Measurements from ENCODE around the gene SPINT1. TPM values are rescaled to one million over a fixed set of nuclear protein-coding genes. Genes with fewer than 3 reads are reported as not detected.
A peak's percentile ranks its signal among the peaks of the same experiment; 100 is the strongest.

The SPINT1 gene
- total and polyA plus RNA-seq, 9 donors: 0.38 to 11.0 (median 1.0) TPM

DNA sequence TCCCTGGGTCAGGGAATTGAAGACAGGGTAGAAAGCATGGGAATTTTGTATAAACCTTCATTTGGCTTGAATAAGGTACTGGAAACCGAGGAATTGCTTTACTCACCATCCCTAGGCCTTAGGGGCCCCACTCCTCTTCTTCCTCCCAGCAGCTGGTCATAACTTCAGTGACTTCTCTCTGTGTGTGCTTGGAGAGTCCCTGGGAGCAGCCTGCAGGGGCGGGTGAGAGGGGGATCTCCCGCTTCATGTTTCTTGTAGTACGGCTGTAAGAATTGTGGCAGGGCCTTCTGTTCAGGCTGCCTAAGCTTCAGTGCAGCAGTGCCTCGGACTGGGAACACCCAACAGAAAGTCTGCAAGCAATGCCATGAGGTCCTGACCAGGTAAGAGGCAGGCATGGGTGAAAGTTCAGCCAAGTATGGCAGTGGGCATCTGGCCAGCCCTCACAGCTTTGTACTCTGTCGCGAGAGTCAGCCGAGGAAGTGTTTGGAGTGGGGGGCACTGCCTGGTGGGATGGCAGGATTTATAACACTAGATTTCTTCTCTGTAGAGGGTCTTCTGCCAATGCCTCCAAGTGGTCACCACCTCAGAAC, 34.9 kb upstream of the SPINT1 start:
- no peak for DNase-seq
- 53% methylated on average over 3 of the region's 8 CpGs for WGBS (ENCODE audit: insufficient coverage)
- Histone ChIP-seq H3K27ac (ENCODE audit: low read length) (no peak overlapping the region), H3K36me3 (ENCODE audit: control insufficient read depth, insufficient read depth, low read length) (peaks cover 35% of the 10 kb centered on the region), H3K4me1 (ENCODE audit: control insufficient read depth, insufficient read depth, low read length) (peaks cover 11% of the 10 kb centered on the region), H3K9me3 (replicated peaks; ENCODE audit: control insufficient read depth, low read depth, low read length) (no peaks in the 10 kb centered on the region), H3K27me3 (ENCODE audit: control insufficient read depth, insufficient read depth, low read length) (no peaks in the 10 kb centered on the region), H3K4me3 (ENCODE audit: low read length) (no peak overlapping the region)

DNA sequence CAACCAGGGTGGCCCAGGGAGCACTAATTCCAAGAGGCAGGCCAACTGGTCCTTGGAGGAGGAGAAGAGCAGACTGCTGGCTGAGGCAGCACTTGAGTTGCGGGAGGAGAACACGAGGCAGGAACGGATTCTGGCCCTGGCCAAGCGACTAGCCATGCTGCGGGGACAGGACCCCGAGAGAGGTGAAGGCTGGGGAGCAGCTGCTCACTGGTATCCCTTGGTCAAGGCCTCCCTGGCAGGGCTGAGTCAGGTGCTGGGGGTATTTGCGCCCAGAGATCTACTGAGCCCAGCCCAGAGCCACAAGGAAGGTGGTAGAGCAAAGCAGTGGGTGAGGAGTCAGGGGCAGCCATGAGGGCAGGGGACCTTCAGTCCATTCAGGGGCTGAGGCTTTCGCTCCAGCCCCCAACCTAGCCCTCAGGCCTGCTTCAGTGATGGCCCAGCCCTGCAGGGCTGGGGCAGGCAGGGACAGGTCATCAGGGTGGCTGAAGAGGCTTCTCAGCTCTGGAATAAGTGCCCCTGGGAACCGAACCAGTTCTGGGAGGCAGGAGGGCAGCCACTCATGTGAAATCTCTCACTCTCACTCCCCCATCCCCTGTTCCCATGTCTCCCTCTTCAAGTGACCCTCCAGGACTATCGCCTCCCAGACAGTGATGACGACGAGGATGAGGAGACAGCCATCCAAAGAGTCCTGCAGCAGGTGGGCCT, 31.0 kb upstream of the SPINT1 start:
- Histone ChIP-seq H3K36me3 (ENCODE audit: control insufficient read depth, insufficient read depth, low read length) (peaks cover 47% of the 10 kb centered on the region), H3K4me1 (ENCODE audit: control insufficient read depth, insufficient read depth, low read length) (peaks cover 10% of the 10 kb centered on the region), H3K4me3 (ENCODE audit: low read length) (no peak overlapping the region), H3K9me3 (replicated peaks; ENCODE audit: control insufficient read depth, low read depth, low read length) (no peaks in the 10 kb centered on the region), H3K27ac (ENCODE audit: low read length) (no peak overlapping the region), H3K27me3 (ENCODE audit: control insufficient read depth, insufficient read depth, low read length) (no peaks in the 10 kb centered on the region)
- no peak for DNase-seq
- 90% methylated on average over 9 of the region's 12 CpGs for WGBS (ENCODE audit: insufficient coverage)

DNA sequence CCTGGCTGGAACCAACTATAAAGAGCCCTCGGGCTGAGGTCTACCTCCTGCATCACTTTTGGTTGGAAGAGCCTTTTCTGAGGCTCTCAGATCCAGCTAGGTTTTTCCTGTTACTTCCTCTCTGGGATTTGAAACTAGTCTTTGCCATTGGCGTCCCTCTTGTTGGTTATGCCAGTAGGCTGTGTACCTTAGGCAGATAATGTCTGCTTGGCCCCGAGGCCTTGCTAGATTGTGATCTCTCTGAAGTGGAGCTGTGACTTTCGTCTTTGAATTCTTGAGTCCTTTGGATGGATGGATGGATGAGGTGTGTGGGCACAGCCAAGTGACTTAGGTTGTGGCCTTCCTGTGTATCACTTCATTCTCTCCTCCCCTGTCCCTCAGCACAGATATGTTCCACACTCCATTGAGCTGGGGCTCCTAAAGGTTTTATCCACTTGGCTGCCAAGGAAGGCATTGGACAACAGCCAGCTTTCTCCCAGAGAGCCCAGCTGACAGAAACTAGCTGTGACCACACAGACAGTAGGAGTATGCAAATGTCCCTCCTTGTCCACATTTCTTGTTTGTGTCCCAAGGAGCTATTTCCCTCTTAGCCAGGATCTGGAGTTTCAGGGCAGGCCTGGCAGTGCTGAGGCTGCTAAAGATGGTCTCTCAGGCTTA, 28.7 kb upstream of the SPINT1 start:
- Histone ChIP-seq H3K4me3 (ENCODE audit: low read length) (no peak overlapping the region), H3K4me1 (ENCODE audit: control insufficient read depth, insufficient read depth, low read length) (peaks cover 6% of the 10 kb centered on the region), H3K27ac (ENCODE audit: low read length) (no peak overlapping the region), H3K36me3 (ENCODE audit: control insufficient read depth, insufficient read depth, low read length) (peaks cover 40% of the 10 kb centered on the region), H3K9me3 (replicated peaks; ENCODE audit: control insufficient read depth, low read depth, low read length) (no peaks in the 10 kb centered on the region), H3K27me3 (ENCODE audit: control insufficient read depth, insufficient read depth, low read length) (no peaks in the 10 kb centered on the region)
- DNase-seq: peak; percentile 26
- 86% methylated on average over 1 of the region's 4 CpGs for WGBS (ENCODE audit: insufficient coverage)

DNA sequence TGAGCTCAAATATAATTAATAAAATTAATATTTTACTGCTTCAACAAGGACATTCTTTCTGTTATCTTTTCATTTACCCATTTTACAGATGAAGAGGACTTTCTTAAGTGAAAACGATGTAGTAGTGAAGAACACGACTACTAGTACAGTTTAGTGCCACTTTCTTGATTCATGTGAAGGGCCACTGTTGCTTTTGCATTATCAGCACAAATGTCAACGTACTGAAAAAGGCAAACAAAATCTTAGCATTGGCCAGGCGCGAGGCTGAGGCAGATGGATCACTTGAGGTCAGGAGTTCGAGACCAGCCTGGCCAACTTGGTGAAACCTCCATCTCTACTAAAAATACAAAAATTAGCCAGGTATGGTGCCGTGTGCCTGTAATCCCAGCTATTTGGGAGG, 24.8 kb upstream of the SPINT1 start:
- DNase-seq: no peak
- H3K27me3 ChIP-seq (ENCODE audit: control insufficient read depth, insufficient read depth, low read length): no peaks in the 10 kb centered on the region
- H3K36me3 ChIP-seq (ENCODE audit: control insufficient read depth, insufficient read depth, low read length): peaks cover 11% of the 10 kb centered on the region
- no peaks in the 10 kb centered on the region for H3K9me3 ChIP-seq (replicated peaks; ENCODE audit: control insufficient read depth, low read depth, low read length)
- peaks cover 6% of the 10 kb centered on the region for H3K4me1 ChIP-seq (ENCODE audit: control insufficient read depth, insufficient read depth, low read length)
- H3K27ac ChIP-seq (ENCODE audit: low read length): no peak overlapping the region
- WGBS (ENCODE audit: insufficient coverage): 75% methylated on average over 3 of the region's 7 CpGs
- no peak overlapping the region for H3K4me3 ChIP-seq (ENCODE audit: low read length)

DNA sequence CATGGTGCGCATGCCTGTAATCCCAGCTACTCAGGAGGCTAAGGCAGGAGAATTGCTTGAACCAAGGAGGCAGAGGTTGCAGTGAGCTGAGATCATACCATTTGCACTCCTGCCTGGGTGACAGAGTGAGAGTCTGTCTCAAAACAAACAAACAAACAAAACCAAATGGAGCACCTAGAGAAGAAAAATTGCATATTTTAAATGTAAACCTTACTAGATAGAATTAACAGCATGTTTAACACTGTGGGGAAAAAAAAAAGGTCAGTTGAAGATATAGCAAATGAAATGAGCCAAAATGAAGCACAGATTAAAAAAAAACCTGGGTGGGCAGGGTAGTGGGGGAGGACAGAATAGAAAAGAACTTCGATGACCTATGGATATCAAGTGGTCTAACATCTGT, 22.7 kb upstream of the SPINT1 start:
- Histone ChIP-seq H3K4me1 (ENCODE audit: control insufficient read depth, insufficient read depth, low read length) (no peaks in the 10 kb centered on the region), H3K27ac (ENCODE audit: low read length) (no peak overlapping the region), H3K27me3 (ENCODE audit: control insufficient read depth, insufficient read depth, low read length) (no peaks in the 10 kb centered on the region), H3K4me3 (ENCODE audit: low read length) (no peak overlapping the region), H3K9me3 (replicated peaks; ENCODE audit: control insufficient read depth, low read depth, low read length) (no peaks in the 10 kb centered on the region), H3K36me3 (ENCODE audit: control insufficient read depth, insufficient read depth, low read length) (no peaks in the 10 kb centered on the region)
- DNase-seq: no peak
- 92% methylated on average over 1 of the region's 2 CpGs for WGBS (ENCODE audit: insufficient coverage)

DNA sequence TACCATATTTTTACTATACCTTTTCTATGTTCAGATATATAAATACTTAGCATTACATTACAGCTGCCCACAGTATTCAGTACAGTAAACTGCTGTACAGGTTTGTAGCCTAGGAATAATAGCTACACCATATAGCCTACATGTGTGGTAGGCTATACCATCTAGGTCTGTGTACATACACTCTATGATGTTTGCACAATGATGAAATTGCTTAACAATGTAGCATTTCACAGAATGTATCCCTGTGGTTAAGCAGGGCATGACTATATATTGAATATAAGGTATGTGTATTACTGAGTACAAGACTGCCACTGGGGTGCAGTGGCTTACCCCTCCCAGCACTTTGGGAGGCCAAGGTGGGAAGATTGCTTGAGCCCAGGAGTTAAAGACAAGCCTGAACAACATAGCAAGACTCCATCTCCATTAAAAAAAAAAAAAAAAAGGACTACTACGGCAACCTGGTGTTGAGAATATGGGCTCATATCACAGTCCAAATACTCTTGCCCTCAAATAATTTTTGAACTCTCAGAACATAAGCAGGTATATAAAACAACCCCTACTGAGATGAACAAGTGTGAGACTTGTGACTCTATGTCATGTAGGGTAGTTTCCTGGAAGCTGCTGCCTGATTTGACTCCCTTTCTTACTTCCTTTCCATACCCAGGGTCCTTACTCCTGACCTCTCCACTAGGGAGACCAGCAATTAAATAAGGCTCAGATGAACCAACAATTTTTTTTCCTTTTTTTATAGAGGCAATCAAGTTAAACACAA, 20.1 kb upstream of the SPINT1 start:
- Histone ChIP-seq H3K27ac (ENCODE audit: low read length) (no peak overlapping the region), H3K4me1 (ENCODE audit: control insufficient read depth, insufficient read depth, low read length) (no peaks in the 10 kb centered on the region)
- no CpG with 5 or more reads among the region's 1 CpG for WGBS (ENCODE audit: insufficient coverage)

DNA sequence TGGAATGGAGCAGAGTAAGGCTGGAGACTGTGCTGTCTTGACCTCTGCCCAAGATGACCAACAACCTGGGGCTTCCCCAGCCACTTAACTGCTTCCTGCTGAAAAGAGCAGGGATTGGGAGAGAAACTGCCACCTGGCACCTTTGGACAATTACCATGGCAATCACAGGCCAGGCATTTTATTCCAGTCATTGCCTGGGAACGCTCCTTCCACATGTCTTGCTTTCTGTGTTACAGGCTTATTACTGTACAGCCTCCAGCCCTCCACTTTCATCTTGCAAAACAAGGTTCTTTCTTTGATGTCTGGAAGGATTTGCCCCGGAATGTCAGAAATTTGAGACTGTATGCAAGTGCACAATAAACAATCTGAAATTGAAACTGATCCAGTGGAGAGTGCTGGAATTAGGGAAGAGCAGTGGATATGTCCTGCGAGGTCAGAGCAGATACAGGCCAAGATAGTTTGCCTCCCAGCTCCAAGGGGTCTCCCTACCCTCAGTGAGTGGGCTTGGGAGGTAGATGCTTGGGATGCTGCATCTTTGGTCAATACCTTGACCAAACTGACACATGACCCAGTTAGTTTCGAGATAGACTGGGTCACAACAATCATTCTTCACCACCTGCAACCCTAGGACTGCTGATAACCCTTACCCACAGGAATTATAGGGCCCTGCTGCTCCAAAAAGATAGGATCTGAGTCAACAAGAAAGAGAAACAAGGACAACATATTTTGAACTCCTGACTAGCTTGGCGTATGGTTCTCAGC, 18.0 kb upstream of the SPINT1 start:
- 60% methylated on average over 1 of the region's 5 CpGs for WGBS (ENCODE audit: insufficient coverage)
- no peak overlapping the region for H3K4me3 ChIP-seq (ENCODE audit: low read length)
- no peaks in the 10 kb centered on the region for H3K36me3 ChIP-seq (ENCODE audit: control insufficient read depth, insufficient read depth, low read length)
- no peaks in the 10 kb centered on the region for H3K4me1 ChIP-seq (ENCODE audit: control insufficient read depth, insufficient read depth, low read length)
- DNase-seq: no peak
- no peaks in the 10 kb centered on the region for H3K9me3 ChIP-seq (replicated peaks; ENCODE audit: control insufficient read depth, low read depth, low read length)
- peaks cover 4% of the 10 kb centered on the region for H3K27me3 ChIP-seq (ENCODE audit: control insufficient read depth, insufficient read depth, low read length)
- H3K27ac ChIP-seq (ENCODE audit: low read length): no peak overlapping the region

More for the DNA sequence above, 20.1 kb upstream of the SPINT1 start:
- no peak overlapping the region for H3K4me3 ChIP-seq (ENCODE audit: low read length)
- H3K9me3 ChIP-seq (replicated peaks; ENCODE audit: control insufficient read depth, low read depth, low read length): no peaks in the 10 kb centered on the region
- H3K36me3 ChIP-seq (ENCODE audit: control insufficient read depth, insufficient read depth, low read length): no peaks in the 10 kb centered on the region
- DNase-seq: no peak
- peaks cover 1% of the 10 kb centered on the region for H3K27me3 ChIP-seq (ENCODE audit: control insufficient read depth, insufficient read depth, low read length)

DNA sequence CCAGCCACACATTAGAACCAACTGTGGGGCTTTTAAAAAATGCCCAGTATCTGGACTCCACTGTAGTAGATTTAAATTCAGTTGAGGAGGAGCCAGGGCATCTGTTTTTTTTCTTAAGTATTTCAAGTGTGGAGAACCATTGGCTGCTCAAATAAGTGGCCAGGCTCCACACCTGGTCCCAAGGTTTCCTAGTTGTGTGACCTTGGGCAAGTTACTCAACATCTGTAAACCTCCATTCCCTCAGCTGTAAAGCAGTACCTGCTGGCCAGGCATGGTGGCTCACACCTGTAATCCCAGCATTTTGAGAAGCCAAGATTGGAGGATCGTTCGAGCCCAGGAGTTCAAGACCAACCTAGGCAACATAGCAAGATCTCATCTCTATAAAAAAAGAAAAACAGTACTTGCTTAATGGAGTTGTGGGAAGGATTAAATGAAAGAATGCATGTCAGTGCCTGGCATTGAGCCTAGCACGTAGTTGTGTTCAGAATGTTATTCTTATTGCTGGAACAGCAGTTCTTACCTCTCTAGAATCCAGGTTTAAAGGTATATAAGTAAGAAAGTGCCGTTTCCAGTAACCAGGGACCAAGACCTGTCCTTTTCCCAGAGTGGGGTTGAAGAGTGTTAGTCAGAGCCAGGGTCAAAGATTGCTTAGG, 17.3 kb upstream of the SPINT1 start:
- Histone ChIP-seq H3K9me3 (replicated peaks; ENCODE audit: control insufficient read depth, low read depth, low read length) (no peaks in the 10 kb centered on the region), H3K27ac (ENCODE audit: low read length) (no peak overlapping the region), H3K4me1 (ENCODE audit: control insufficient read depth, insufficient read depth, low read length) (no peaks in the 10 kb centered on the region), H3K36me3 (ENCODE audit: control insufficient read depth, insufficient read depth, low read length) (no peaks in the 10 kb centered on the region), H3K27me3 (ENCODE audit: control insufficient read depth, insufficient read depth, low read length) (peaks cover 4% of the 10 kb centered on the region), H3K4me3 (ENCODE audit: low read length) (no peak overlapping the region)
- no peak for DNase-seq
- no CpG with 5 or more reads among the region's 4 CpGs for WGBS (ENCODE audit: insufficient coverage)

DNA sequence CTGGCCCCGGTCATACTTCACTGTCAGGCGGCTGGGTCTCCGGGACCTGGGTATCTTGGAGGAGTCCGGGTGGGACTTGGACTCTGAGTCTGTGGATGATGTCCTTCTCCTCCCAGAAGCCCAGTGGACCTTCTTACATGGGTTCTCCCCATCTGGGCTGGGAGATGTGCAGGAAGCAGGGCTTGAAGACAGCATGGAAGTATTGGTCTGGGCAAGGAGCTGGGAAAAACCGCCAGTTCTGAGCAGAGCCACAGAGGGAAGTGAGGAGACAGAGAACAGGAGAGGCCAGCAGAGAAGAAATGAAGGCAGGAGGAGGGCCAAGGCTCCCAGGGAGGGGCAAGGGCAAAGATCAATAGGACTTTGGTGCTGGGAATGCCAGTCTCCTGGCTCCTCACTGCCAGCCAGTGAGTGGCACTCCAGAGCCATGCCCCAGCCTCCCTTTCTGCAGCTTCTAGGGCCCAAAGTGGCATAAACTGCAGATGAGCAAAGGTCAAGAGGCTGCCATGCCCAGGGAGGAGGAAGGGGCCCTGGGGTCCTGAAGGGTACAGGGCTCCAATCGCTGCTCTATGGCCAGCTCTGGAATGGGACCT, 15.3 kb upstream of the SPINT1 start, which contains the start of gene PPP1R14D:
PPP1R14D (minus strand) TSS at position 262 of the 590 bp plus-strand sequence; CDS start at position 195, 67 bp downstream.
- Histone ChIP-seq H3K4me3 (ENCODE audit: low read length) (no peak within 1 kb of the TSS), H3K9me3 (replicated peaks; ENCODE audit: control insufficient read depth, low read depth, low read length) (no peaks in the 10 kb centered on the region), H3K4me1 (ENCODE audit: control insufficient read depth, insufficient read depth, low read length) (no peaks in the 10 kb centered on the region), H3K36me3 (ENCODE audit: control insufficient read depth, insufficient read depth, low read length) (no peaks in the 10 kb centered on the region), H3K27me3 (ENCODE audit: control insufficient read depth, insufficient read depth, low read length) (peaks cover 4% of the 10 kb centered on the region), H3K27ac (ENCODE audit: low read length) (no peak within 1 kb of the TSS)
- DNase-seq: no peak
- WGBS (ENCODE audit: insufficient coverage): 87% methylated on average over 2 of the region's 6 CpGs

Data from muscle of leg (tissue), 11 donors.